Amniotic stem cell (primary cell): ENCODE measurements around the gene OIT3.

Experiments
- DNase-seq: peaks from one replicate; lab custom pipeline; 2025; lab: John Stamatoyannopoulos, UW

OIT3 gene

DNA sequence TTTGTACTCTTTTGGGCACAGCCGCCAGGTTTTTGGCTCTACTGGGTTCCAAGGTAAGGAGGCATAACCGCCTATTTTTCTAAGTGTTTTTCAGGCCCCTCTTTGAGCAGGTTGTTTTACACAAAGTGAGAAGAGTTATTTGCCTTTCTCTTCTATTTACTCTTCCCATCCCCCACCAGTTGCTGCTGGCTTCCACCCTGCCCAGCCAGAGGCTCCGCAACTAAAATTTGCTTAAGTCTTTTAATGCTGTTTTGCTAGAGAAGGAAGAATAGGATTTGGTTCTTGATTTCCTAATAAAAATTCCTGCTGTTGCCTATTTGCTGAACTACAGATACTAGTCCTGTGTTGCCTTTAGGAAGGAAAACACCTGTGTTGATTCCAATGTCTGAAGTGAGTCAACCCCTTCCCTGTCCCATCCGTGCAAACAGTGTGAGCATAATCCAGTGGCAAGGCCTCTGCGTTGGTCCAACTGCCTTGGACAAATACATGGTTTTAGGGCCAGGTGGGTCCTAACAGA lies 59.2 kb downstream of the OIT3 start:
- DNase-seq = no peak

DNA sequence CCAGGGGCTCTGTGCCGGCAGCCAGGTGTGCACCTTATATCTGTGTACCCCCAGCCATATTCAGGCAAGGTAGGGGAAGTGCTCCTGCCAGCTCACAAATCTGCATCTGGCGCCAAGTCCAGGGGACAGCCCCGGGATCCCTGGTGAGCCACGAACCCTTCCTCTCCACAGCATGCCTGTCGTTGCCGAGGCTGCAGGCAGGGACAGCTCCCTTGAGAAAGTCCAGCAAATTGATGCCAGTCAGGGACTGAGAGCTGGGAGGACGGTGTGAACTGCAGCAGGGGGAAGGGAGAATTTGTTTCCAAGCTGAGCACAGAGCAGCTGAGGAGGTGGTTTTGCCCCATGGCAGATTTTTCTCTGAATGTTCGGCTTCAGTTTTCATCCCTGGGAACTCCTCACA lies 60.1 kb downstream of the OIT3 start:
- no peak for DNase-seq

DNA sequence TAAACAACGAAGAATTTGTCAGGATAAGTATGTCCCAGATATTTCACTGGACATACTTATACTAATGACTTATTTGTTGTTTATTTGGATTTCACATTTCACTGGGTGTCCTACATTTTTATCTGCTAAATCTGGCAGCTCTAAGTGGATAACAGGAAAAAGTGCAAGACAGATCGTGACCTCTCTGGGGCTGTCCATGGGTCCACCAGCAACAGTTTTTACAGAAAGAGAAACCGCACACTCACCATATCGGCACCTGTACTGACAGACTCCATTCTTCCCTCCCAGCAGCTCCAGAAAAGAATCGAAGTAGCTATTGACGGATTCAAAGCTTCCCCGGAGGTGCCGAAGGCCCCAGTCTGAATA lies 60.7 kb downstream of the OIT3 start:
- no peak for DNase-seq

DNA sequence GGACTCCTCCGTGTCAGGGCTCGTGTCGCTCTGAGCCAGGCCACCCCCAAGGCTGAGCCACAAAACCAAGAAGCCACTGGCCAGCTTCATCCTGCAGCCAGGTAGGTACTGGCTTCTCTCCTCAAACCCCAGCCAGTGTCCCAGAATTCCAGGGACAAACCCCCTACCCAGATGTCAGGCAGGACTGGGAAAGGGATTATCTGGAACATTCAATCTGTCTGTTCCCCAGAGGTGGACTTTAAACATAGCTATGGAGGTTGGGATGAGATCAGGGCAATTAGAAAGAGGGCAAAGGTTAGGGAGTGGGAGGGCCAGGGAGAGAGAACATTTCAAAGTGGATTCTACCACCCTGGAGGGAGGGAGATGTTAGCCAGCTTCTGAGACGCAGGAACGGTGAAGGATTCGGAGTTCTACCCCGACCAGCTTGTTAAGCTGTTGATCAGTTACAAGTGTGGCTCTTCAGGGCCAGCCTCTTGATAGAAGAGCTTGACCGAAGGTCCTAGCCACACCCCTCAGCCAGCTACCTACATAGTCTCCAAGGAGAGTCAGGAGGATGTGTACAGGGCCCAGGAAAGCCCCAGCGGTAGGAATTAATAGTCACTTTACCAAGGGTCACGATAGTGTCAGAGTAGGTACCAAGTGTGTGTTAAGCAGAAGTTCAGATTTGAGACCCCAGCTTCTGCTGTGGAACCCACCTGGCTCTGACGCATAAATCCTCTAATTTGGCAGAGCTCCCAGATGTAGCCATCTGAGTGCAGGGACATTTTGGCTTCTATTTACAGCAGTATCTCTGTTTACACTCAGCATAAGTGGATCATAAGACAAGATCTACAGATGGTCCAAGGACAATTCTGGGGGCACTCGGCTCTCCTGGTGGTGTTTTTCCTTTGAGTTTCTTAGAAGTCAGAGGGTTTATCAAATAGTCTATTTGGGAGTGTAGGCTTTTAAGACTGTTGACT lies 61.3 kb downstream of the OIT3 start, which contains the start of gene PLA2G12B:
Gene PLA2G12B (minus strand): TSS at position 211 of the 959 bp plus-strand sequence. CDS start 121 bp downstream, at position 90.
- DNase-seq = no peak

DNA sequence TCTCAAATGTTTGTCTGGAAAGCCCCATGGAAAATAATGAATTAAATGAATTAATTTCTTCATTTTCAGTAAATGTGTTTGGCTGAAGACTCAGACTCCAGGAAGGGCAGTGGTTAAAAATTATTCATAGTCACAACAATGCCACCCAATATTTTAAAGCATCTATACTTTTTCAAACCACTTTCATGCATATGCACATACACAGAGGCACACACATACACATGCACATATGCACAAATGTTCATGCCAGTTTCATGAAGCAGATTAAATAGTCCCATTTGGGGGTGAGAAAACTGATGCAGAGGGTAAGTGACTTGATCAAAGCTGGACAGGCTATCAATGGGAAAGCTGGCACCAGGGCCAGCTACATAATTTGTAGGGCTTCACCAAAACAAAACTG lies 62.5 kb downstream of the OIT3 start:
- no peak for DNase-seq

DNA sequence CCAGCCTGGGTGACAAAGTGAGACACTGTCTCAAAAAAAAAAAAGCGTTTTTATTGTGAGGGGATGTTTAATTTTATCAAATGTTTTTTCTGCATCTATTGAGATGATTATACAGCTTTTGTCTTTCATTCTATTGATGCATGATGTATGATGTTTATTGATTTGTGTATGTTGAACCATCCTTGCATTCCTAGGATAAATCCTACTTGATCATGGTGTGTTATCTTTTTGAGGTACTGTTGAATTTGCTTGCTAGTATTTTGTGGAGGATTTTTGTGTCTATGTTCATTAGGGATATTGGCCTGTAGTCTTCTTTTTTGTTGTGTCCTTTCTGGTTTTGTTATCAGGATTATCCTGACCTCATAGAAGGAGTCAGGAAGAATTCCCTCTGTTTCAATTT lies 83.3 kb downstream of the OIT3 start:
- no peak for DNase-seq

DNA sequence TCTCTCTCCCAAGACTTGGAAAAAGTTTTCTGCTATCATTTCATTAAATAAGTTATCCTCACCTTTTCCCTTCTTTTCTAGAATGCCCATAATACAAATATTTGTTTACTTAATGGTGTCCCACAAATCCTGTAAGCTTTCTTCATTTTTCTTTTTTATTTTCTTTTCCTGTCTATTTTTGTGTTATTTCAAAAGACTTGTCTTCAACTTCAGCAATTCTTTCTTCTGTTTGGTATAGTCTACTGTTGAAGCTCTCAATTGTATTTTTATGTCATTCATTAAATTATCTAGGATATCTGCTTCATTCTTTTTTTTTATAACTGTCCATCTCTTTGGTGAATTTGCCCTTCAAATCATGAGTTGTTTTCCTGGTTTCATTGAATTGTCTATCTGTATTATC lies 86.2 kb downstream of the OIT3 start:
- no peak for DNase-seq

DNA sequence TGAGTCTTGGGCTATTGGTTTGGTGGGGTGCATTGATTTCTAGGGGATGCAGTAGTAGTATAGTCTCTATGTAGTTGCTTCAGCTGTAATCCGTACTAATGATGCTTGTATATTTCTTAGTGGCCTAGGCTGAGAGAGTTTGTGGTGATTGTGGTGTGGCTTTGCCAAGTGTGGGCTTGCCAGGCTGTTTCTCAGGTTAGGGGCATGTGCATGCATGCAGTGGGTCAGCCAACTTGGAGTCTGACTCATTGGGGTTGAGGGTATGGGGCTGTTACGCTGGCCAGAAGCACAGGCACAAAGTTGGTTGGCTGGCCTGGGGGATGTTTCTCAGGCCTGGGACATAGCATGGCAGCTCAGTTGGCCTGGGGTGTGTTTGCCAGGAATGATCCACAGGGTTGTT lies 86.8 kb downstream of the OIT3 start:
- no peak for DNase-seq

DNA sequence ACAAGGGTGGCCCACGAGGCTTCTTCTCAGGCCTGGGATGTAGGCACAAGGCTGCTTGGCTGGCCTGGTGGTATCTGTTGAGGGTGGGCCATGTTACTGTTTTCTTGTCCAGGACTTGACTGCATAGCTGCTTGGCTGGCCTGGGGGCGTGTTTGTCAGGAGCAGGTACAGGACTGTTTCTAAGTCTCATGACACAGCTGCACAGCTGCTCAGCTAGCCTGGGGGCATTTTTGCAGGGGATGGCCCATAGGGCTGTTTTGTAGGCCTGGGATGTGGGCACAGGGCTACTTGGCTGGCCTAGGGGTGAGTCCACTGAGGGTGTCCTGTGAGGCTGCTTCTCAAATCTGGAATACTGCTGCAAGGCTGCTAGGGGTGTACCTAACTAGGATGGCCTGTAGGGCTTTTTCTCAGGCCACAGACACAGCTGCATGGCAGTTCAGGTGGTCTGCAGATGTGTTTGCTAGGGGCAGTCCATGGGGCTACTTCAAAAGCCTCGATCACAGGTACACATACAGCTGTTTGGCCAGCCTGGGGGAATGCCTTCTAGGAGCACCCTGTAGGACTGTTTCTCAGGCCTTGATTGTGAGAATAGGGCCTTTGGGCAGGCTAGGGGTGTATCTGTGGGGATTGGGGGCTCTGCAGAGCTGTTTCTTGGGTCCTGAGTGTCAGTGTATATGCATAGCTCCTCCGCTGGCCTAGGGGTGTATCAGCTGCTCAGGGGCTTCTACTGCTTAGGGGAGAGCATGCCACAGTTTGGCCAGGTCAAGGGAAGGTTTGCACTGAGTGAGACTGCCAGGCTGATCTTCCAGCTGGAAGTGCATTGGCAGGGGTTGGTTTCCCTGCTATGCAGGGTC lies 87.7 kb downstream of the OIT3 start:
- no peak for DNase-seq

DNA sequence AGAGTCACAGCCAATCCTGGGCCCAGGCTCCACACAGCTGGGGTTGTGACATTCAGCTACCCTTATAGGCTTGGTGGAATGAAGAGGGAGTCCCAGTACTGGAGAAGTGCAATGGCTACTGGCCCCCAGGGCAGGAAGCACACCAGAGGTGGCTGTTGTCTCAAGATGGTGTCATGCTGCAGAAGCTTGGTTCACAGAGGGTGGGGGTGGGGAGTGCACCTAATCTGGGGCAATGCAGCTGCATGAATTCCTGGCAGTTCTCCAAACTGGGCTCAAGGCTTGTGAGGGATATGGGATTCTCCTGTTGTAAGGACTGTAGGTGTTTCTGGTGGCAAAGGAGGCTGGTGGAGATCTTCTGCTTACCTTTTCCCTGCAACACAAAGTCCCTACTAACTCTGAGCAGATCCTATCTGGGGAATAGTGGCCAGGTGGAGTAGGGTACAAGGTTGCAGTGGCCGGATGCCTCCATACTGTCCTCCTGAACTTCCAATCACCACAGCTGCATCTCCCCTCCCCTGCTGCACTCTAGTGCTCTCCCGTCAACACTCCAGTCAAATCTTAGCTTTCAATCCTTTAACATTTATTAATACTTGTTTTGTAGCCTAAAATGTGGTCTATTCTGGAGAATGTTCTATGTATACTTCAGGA lies 88.5 kb downstream of the OIT3 start:
- DNase-seq = no peak
